Suppressor macrophage (primary cell): Measurements from ENCODE around the gene MAP3K3.
A peak's percentile ranks its signal among the peaks of the same experiment; 100 is the strongest.

Experiments
- DNase-seq, 4 experiments: peaks; one replicate each; pipeline ENCODE4 v3.0.0-alpha.2; 2020 to 2022

The MAP3K3 gene

DNA sequence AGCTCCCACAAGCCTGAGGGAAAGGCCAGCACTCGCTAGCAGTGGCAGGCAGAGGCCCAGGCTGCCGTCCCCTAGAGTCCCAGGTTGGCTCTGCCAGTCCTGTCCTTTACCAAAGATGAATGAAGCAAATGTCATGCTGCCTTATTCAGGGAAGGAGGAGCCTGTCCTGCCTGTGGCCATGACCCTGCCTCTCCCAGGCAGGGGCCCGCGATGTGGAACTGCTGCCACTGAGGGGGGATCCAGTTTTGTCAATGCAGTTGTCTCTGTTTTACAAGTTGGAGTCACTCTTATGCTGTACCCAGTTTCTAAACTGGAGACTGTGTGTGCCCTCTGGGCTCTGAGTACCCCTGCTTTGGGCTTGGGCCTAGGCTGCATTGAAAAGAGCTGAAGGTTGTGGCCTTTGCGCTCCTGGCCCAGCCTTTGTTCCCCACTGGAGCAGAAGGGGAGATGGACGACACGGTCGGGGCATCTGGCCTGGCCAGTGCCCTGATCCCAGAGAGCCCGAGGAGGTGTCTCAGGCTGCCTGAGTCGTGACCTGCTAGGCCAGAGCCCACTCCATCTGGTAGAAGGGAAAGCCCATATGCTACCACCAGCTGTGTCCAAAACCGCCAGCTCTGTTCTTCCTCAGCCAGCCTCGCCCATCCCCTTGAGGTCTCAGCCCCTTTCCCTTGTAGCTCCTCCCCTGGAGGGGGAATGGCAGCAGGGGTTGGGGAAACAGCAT is 72.2 kb downstream of the MAP3K3 start:
- no peak for DNase-seq

DNA sequence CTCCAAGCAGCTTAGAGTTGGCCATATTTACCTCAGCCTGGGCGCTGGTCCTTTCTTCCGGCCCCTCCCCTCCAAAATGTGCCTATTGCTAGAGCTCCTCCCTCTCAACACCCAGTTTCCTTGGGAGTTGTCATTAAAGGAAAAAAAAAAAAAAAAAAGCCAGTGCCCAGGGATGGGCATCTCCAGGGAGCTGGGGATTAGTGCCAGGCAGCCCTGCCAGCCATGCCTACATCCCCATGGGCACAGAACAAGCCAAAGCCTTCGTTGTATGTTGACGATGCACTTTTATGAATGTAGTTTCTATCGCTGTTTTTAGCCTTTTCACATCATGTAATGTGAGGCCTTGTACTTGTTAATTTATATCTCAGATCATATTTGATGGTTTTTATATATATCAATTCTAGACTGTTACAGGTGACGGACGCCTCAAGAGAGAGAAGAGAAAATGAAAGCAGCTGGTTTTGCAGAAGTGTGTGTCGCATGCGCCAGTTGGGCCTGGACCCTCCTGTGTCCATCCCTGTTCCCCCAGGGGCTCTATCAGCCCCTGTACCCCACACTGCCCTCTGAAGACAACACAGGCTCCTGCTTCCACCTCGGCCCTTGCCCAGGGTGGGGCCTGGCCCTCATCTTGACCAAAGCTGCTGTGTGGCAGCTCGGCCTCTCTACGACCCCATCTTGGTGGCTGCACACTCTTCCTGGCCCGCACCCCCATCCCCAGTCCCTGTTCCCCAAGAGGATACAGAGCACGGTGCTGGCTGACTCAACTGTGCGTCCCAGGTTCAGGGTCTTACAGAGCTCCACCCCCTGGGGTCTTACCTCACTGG is 72.9 kb downstream of the MAP3K3 start:
- DNase-seq: no peak

DNA sequence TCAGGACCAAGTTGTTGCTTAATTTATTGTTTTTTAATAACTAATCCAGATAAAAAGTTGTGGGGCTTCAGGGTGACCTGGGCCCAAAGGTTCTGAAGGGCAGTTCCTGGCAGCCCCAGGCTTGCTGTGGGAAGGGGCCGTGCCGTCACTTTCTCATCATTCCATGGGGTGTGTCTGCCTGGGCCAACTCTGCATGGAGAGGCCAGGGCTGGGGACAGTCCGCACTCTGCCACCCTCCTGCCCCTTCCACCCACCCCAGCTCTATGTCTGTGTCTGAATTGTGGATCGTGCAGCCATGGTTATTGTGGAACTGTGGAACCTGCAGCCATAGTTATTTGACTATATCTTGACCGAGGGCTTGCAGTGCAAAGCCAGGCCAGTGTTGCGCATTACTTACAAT is 73.7 kb downstream of the MAP3K3 start:
- DNase-seq: no peak

DNA sequence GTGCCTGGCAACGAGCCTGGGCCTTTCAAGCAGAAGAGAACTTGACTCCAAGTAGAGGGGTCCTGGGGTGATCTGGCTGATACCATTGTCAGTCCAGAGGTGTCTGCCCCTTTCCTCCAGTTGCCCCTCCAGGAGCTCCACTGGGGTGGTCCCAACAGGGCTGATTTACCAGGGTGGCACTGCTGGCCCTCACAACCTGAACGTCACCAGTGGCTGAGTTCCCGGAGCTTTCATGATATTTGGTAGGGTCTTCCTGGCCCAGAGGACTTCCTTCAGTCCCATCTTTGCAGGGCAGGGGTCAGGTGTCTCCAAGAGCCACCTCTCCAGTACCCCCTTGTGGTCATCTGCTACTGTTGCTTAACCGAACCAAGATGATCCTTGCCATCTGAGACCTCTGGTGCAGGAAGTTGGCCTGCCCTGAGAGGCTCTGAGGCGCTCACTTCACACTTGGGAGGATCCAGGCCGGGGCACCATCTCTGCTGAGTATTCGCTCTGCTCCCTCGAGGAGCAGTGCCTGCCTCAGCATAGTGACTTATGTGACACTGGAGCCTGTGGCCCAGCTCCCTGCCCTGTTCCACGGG is 74.3 kb downstream of the MAP3K3 start:
- peak; percentile 51 to 72 (median 68) for DNase-seq

DNA sequence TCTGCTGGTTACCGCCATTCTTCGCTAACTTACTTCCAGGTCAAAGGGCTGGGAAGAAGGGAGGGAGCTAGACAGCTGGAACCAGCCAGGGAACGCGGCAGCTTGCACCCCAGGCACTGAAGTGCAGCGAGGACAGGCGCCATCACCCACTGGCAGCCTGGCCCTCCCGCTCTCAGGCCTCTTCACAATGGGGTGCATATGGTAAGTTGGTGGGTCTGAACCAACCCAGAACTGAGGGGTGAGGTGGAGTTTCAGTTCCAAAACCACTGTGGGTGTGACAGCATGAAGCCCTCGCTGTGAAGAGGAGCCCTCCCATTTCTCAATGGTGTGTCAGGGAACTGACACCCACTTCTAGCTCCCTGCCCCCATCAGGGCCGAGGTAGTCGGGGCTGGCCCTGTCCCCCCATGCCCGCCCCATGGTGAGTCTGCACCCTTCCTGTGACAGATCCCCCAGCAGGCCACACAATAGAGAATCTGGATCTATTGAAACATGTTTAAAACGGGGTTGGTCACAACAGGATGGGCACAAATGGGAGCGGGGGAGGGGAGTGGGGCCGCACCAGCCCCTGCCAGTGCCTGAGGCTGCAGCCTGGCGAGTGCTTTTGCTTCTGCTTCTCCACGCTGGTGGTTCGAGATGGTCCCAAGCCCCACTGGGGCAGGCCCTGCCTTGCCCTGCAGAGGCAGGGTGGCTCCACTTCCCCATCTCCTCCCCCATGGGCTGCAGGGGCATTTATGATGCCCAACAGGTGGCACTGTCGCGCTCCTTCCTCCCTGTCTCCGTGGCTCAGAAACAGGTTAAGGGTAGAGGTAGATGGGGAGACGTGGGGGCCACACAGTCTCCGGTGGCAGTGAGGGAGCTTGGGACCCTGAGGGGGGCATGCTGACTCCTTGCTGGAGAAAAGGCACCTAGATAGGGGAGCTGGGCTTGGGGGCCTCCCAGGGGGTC is 75.4 kb downstream of the MAP3K3 start:
- peak; percentile 83 to 92 (median 88) for DNase-seq

DNA sequence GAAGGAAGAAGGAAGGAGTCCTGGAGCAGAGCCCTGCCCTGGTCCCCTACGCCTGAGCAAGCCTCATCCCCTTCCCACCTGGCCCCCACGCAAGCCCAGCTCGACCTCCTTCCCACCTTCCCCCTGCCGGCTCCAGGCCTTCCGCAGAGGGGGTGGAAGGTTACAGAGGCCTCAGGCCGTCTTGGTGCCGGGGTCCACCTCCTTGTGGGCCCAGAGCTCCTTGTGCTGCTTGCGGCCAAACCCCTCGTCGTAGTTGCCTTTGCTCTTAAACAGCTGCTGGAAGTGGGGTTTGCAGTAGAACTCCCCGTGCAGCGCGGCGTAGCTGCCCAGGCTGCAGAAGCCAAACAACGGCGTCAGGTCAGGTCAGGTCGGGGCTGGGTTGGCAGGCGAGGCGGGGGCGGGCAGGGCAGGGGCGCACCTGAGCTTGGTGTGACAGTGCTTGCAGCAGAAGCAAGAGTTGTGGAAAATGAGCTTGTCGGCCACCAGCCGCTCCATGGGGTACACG is 76.2 kb downstream of the MAP3K3 start:
- DNase-seq: peak; percentile 23 to 49 (median 36)

DNA sequence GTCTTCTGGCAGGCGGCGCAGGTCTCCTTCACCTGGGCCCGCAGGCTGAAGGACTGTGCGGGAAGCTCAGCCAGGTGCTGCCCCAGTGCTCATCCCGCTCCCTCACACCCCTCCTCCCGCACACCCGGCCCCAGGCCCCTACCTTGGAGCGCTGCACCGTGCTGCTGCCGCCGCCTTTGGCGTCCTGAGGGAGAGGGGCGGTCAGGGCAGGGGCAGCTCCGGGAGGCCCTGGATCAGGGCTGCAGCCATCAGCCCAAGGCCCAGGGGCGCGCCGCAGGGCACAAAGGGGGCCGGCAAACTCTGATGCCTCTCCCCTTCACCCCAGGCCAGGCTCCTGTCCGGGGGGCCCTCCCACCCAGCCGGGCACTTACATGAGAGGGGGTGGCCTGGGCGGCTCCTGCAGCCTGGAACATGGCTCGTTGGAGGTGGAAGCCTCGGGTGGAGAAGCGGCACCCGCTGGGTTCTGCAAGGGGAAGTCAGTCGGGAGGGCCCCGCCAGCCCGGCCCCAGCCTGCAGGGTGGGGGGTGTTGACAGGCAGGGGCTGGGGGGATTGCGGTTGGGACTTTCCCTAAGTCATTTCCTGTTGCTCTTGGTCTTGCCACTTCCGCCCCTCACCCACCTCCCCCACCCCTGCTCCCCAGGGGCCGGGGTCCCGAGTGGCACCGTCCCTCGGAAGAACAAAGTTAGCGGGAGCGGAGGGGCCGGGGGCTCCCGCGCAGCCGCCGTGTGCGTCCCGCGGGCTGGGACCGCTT is 76.8 kb downstream of the MAP3K3 start:
- DNase-seq: peak; percentile 64 to 89 (median 82)

DNA sequence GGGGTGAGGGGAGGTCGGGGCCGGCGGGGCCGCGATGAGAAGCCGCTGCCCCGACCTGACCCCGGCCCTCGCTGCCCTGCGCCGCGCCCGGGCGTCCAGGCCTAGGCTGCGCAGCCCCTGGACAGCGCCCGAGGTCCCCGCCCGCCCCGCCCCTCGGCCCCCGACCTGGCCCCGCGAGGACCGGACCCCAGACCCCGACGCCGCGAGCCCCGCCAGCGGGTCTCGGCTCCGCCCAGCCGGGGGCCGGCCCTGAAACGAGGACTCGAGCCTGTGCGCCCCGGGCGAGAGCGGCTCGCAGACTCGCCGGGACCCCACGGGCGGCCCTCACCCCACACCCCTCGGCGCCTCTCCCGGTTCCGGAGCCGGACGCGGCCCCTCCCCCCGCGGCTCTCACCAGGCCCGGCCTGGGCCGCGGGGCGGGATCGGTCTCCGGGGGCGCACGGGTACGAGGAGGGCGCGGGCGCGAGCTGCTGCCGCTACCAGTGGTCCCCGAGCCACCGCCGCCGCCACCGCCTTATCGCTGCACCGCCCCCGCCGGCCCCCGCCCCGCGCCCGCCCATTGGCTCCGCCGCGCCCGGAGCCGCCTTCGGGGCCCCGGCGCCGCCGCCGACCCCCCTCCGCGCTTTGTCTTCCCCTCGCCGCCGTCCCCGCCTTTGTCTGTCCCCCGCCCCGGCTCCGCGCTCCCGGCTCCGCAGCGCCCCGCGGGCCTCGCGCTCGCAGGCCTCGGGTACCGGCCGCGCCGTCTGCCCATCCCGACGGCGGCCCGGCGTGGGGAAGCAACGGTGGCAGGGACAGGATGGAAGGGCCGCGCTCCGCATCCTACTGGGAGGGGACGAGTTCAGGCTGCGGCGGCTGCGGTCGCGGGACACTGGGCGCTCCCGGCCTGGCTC is 77.7 kb downstream of the MAP3K3 start, which contains the start of gene LIMD2:
TSS of gene LIMD2 (minus strand) at position 488 of the 890 bp plus-strand sequence. CDS start 827 bp downstream, outside the sequence.
- DNase-seq: peak; percentile 37 to 75 (median 54)

DNA sequence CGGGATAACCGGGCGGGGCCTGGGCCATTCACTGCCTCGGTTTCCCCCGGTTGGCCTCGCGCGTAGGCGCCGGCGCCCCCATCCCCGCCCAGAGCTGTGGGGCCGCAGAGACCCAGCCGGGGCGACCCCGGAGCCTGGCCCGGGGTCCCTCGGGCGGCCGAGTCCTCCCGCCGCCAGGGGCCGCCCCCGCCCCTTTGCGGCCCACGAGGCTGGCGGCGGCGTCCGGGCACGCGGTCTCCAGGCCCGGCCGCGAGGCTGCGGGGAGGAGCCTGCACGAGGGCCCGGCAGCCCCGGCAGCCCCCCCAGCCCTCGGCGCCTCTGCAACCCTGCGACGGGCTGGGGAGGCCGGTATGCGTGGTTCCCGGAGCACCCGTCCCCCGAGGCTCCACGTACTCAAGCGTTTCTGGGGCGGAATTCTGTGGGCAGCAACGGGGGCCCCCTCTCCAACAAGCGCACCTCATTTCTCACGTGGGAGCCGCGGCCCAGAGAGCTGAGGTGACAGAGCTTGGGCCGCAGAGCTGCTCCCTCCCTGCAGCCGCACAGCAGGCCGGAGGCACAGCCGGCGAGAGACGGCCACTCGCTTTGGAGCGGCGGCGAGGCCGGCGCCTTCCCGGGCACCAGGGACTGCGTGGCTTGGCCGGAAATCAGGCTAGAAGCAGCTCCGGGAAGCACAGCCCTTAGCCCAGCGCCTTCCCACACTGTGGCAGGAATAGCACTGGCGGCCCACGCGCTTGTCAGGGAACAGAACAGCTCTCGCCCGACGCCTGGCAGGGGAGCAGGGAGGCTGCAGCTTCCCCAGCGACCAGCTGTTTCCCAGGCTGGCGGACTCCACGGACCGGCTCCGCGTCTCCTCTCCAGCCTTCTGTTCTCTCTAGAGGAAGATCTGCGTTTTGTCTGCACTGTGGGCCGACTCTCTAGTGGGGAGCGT is 78.6 kb downstream of the MAP3K3 start:
- DNase-seq: peak; percentile 74 to 91 (median 86)

DNA sequence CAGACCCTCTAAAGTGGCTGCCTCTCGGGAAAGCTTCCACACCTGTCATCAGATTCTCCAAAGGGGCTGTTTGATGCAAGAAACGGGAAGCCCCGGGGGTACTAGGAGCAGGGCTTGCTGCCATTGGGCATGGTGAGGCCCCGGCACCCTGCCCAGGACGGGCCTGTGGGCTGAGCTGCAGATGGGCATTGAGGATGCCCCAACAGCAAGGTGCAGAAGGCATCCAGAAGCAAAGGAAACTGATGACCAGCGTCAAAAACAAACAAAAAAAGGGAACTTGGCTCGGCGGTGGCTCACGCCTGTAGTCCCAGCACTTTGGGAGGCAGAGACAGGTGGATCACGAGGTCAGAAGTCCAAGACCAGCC is 79.2 kb downstream of the MAP3K3 start:
- peak in 3 of 4 experiments; percentile 47 to 57 (median 49) for DNase-seq

DNA sequence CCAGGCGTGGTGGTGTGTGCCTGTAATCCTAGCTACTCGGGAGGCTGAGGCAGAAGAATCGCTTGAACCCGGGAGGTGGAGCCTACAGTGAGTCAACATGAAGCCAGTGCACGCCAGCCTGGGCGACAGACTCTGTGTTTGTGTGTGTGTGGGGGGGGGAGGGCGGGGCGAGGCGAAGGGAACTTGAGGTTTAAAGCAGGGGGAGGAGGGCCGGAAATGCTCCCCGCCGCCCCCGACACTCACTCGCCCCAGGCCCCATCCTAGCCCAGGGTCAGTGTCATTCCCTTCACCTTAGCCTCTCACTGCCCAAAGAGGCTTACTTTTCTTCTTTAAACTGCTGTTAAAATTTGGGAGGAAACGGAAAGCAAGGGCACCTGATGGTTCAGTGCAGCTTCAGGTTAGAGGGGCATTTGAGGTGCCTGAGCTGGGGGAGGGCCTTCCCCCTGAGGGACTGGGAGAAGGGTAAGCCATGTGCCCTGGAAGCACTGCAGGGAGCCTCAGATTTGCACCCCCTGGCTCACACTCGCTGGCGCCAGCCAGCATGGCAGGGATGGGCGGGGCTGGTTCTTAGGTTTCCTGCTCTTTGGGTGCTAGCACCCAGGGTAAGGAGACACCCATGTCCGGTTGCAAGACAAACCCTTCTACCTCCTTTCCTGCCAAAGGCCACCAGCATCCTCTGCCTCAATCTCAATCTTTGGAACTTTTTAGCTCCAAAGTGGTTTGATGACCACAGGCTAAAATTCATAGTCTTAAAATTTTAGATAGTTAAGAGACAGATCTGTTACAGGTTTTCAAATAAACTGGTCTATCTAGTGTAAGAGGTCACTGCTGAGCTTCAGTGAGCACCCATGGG is 79.9 kb downstream of the MAP3K3 start:
- peak; percentile 64 to 83 (median 76) for DNase-seq

DNA sequence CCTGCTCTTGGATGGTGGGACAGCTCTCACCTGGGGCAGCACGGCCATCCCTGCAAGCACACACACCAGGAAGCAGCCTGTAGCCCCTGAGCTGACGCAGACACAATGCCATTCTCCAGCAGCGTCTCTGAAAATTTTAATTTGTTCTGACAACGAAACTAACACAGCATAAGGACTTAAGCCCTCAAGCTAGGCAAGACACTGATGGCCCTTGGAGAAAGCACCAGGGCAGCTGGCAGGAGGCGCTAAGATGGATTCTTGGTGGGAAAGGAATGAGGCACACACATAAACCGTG is 80.5 kb downstream of the MAP3K3 start:
- no peak for DNase-seq

DNA sequence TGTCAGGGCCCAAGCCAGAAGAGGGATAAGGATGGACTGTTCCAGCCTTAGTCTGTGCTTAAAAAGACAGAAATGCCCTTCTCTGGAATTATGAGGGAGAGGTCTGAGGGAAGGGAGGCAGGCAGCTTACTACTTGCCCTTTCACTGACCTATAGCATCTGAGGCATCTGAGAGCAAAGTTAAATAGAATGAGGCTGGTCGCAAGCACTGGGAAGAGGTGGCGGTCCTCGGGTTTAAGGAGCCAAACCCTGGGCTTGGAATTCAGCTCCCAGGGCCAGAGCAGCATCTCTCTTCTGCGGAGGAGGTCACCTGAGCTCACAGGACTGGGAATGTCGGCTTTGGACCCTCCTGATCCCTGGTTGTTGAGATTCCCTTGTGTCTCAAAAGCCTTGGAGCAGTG is 80.8 kb downstream of the MAP3K3 start:
- DNase-seq: no peak

DNA sequence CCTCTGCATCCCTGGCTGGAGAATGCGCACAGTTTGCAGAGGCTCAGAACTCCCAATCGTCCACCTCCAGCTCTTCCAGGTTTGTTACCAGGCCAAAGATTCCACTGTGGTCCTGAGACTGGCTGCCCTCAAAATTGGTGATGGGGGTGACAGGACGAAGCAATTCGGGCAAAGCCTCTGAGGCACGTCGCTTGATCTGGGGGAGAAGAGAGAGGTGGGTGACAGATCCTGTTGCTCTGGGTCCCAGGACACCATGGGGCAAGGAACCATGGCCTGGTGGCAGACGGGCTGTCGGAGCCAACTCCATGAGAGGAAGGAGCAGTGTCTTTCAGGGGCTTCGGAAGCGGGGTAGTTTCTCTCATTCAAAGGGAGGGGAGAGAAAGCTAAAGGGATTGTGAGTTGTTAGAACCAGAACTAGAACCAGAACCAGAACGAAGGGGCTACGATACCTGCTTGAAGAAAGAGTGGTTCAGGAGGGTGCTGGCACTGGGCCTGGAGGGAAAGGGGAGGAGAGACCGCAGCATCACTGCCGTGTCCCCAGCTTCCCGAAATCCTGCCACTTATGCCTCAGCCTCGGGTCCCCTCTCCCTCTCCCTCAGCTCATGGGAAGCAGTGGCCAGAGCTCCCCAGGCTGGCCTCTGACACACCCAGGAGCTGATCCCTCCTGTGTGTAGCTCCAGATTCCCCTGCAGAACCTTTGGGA is 81.5 kb downstream of the MAP3K3 start:
- no peak for DNase-seq

DNA sequence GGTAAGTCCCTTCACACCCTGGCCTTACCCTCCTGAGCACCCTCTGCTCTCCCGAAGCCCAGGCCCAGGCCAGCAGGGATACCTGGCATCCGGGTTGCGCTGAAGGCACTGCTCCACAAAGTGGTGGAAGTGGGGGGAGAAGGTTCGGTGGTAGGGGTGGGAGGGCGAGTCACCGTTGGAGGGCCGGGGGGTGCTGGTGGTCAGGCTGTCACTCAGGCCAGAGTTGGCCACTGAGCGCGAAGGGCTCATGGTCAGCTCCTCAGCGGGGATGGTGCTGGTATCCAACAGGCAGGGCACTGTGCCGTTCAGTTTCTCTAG is 82.0 kb downstream of the MAP3K3 start:
- DNase-seq: no peak

DNA sequence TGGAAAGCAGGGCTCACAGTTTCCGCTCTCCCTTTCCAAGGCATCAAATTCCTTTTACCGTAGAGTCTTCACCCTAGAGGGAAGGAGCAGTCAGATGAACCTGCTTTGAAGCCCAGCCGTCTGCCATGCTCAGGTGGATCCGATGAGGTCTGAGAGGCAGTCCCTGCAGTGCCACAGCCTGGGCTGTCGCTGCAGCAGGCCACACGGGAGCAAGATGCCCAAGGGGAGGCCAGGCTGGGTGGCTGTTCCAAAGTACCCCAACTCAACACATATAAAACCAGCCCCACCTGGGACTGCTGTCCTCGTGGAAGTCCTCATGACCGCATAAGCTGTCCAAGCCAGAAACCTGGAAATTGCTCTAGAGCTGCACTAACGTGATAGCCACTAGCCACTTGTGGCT is 82.6 kb downstream of the MAP3K3 start:
- no peak for DNase-seq

DNA sequence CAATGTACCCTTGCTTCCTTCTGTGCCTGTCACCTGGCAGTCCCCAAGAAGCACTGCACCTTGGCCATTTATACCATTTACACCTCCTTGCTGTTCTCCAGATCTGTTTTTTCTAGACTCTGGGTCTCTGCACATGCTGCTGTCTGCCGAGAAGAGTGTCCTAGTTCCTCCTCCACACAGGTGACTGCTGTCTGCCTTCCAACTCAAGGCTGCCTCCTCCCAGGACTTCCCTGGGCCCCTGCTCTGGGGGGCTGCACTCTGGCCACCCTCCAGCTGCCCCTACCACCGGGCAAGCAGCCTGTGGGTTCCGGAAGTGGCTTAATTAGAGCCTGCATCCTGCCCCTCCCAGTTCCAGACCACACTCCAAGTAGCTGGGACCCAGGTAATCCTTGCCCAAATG is 83.4 kb downstream of the MAP3K3 start:
- no peak for DNase-seq
